ENCODE measurements around the gene USB1.
"Not testable (repeated sequence)": the region's sequence is repeated elsewhere in the genome, so short reads cannot be mapped to it uniquely, and the experiment has no call there.

Gene USB1

DNA sequence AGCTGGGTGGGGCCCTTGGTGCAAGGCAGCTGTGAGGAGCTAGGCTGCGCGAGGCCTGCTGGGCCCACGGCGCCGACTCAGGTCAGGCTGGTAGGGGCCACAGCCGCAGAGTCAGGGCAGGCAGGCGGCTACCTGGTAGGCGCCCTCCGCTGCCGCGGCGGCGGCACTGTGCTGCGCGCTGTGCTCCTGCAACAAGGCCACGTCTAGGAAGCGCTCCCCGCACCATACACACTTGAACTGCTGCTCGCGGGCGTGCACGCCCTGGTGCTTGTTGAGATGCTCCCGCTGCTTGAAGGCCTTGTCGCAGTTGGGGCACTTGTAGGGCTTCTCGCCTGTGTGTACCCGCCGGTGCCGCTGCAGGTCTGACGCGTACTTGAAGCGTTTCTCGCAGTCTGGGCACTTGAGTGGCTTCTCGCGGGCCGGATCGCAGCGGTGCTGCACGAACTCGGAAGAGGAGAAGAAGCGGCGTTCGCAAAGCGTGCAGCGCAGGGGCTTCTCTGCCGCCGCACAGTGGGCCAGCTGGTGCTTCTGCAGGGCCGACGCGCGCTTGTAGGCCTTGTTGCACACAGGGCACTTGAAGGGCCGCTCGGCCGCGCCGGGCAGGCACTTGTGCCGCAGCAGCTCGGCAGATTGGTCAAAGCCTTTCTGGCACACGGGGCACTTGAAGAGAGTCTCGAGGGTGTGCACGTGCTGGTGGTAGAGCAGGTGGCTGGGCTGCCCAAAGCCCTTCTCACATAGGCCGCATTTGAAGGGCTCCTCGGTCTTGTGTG lies 4.6 kb upstream of the USB1 start:
- DNase-seq: no peak

DNA sequence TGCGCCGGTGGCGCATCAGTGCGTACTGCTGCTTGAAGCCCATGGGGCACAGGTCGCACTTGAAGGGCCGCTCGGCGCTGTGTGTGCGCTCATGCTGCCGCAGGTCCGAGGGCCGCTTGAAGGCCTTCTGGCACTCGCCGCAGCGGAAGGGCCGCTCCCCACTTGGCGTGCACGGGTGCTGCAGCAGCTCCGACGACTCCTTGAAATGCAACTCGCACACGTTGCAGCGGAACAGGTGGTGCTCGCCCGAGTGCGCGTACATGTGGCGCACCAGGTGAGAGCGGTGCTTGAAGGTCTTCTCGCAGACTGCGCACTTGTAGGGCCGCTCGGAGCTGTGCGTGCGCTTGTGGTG lies 4.1 kb upstream of the USB1 start:
- no peak for DNase-seq

DNA sequence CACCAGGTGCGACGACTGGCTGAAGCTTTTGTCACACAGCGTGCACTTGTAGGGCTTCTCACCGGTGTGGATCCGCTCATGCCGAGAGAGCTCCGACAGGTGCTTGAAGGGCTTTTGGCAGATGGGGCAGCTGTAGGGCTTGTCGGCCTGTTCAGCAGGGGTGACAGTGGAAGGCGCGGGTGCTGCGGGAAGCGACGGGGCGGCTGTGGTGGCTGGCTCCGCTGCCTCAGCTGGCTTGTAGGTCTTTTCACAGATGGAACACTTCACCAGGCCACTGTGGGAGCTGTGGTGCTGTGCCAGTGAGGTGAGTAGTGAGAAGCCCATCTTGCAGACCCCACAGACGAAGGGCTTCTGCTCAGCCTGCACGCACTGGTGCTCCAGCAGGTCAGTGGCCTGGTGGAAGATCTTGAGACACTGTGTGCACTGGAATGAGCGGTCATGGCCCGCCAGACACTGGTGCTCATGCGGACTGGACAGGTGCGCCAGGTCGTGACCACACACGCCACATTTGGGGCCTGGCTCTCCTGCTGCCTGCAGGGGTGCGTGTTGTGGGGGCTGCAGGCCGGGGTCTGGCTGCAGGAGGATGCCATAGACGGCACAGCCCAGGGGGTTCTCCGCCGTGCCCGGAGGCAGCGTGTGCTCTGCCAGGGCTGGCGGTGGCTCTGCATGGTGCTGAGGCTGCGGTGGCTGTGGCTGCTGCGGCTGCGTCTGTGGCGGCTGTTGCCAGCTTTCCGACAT lies 3.5 kb upstream of the USB1 start:
- no peak for DNase-seq

DNA sequence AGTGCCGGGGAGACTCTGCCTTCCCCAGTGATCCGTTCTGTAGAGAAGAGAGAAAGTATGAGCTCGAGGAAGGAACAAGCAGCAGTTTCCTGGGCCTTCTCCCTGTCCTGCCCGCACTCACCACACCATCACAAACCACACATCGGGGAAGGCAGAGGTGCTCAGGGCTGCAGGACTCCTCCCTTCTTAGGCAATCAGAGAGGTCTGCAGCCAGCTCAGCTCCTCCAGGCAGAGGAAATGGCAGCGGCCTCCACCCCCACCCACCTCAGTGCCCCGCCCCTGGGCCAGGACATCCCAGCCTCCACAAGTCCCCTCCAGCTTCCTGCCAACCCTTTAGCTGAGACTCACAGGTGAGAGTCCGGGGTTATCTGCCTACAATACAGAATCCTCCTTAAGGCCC lies 2.7 kb upstream of the USB1 start:
- DNase-seq: peak in 1 of 2 donors; percentile 9

DNA sequence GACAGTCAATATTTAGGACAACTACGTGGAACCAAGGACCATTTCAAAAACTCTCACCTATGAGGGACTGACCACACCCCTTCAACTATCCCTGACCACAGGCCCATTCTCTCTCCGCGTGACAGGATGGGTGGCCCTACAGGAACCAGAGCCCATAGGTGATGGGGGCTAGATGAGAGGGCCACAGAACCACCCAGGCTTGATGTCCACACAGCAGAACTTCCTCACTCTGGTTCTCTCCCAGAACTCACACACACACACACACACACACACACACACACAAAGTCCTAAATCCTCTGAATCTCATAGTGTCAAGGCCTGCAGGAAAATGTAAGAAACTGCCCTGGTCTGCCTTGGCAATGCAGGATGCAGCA lies 2.2 kb upstream of the USB1 start:
- DNase-seq: no peak

DNA sequence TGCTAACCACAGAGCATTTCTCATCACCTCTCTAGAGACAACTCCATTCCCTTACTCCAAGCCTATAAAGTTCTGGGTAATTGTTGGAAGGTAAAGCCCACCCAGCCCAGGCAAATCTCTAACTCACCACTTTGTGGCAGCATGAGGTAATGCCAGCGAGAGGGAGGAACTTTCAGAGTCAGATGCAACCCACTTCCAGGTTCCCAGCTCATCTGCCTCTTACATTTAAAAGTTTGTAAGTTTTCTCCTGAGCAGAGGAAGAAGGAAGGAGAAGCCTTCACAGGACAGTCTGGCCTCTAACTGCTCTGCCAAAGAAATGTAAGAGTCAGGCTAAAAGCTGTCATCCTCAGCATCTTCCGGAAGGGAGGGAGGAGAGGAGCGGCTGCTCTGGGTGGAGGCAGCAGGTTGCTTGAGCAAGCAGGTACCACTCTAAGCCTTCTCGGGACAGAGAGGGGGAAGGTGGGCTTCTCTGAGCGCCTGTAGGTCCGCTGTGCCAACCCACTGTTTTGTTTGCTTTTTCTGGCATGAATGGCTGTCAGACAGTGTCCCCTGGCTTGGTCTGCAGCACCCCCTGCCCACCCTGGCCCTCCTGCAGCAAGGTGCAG lies 1.7 kb upstream of the USB1 start:
- DNase-seq: peak in 1 of 2 donors; percentile 17

DNA sequence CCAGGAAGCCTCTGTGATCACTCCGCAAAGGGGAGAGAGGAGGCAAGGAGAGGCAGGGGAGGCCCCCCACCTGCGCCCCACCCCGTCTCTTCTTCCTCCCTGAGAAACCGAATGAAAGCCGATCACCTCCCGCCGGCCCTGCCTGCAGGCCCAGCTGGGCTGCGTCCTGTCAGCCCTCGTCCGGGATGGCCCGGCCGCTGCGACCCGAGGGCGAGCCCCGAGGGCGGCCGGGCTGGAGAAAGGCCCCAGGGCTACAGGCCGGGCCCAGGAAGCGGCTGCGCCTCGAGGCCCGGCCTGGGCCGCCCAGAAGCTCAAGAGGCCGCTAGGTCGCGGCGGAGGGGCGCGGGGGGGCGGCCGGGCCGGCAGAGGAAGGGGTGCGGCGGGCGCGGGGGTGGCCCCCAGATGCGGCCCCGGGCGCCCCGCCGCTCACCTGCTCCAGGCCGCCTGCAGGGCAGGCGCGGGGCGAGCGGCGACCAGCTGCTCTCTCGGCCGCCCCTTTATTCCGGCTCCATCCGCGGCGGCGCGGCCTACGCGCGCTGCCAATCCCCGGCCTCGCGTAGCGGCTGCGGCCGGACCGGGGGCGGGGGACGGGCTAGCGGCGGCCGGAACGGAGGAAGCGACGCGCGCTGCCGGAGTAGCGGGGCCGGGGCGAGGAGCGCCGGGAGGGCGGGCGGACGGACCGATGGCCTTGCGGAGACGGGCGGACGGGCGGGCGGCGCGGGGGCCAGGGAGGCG lies 1.1 kb upstream of the USB1 start, which contains the start of gene ZNF319:
Gene ZNF319 (minus strand): TSS at position 702 of the 735 bp plus-strand sequence. CDS start 2,407 bp downstream, outside the sequence.
- DNase-seq: no peak

DNA sequence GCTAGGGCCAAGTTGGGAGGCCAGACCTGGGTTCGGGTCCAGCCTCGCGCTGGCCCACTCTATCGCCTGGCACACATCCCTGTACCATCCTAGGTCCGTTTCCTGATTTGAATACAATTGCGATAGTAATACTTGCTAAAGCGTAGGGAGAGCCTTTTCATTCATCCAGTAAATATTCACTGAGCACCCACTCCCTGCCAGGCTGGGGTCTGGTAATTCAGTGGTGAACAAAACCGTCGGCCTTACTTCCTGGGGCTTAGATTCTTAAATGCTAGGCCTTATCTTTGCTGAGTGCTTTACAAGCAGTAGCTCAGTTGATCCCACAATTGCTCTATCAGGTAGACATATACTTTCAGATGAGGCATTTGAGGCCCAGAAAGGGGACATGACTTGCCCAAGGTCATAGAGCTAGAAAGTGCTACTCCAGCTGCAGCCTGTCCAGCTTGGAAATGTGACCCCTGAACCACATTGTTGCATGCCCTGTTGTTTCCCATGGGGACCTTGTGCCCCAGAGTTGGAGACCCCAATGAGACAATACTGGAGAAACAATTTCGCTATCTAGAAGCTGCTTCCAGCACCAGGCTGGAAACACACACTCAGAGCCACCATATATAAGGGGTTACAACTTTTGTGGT lies 691 bp downstream of the USB1 start:
- DNase-seq: no peak

DNA sequence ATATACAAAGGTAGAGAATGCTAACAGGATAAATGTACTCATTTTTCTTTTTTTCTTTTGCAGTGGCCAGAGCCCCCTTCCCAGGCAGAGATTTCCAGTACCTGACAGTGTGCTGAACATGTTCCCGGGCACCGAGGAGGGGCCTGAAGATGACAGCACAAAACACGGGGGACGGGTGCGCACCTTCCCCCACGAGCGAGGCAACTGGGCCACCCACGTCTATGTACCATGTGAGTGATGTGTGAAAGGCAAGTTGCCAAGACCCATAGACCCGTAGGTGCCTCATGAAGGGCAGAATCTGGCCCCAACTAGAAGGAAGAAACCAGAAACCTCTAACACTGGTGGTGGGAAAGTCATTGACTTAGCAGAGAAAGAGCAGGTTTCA lies 1.2 kb downstream of the USB1 start:
- DNase-seq: no peak

DNA sequence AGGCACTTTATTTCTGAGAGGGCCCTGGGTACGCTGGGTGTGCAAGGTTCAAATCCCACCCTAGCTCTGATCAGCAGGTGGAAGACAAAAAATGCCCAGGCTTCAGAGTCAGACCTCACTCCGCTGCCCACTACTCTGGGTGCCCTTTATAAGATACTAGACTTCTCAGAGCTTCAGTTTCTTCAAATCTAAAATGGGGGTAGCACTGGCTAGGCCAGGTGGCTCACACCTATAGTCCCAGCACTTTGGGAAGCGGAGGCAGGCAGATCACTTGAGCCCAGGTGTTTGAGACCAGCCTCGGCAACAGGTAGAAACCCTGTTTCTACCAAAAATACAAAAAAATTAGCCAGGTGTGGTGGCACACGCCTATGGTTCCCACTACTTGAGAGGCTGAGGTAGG lies 1.7 kb downstream of the USB1 start:
- DNase-seq: no peak

DNA sequence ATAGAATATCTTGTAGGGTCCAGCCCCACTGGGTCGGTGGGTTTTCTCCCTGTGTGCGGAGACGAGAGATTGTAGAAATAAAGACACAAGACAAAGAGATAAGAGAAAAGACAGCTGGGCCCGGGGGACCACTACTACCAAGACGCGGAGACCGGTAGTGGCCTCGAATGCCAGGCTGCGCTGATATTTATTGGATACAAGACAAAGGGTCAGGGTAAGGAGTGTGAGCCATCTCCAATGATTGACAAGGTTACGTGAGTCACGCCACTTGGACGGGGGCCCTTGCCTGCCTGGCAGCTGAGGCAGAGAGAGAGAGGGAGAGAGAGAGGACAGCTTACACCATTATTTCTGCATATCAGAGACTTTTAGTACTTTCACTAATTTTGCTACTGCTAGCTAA lies 3.5 kb downstream of the USB1 start:
- not testable (repeated sequence) for DNase-seq

DNA sequence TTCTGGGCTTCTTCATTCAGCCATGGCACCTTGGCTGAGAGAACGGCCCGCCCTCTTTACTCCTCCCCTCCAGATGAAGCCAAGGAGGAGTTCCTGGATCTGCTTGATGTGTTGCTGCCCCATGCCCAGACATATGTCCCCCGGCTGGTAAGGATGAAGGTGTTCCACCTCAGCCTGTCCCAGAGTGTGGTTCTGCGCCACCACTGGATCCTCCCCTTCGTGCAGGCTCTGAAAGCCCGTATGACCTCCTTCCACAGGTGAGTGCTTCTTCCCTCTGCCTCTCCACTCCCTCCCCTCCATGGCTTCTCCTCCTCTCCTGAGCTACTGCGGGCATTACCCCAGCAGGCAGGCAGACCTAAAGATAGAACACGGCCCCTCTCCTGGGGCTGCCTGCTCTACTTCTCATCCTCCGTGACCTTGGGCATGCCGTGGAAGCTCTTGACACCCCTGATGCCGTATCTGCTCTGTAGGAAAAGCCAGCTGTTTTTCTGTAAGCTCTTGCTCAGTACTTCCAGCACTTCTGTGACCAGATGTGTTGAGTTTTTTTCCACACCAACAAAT lies 8.7 kb downstream of the USB1 start:
- DNase-seq: no peak

DNA sequence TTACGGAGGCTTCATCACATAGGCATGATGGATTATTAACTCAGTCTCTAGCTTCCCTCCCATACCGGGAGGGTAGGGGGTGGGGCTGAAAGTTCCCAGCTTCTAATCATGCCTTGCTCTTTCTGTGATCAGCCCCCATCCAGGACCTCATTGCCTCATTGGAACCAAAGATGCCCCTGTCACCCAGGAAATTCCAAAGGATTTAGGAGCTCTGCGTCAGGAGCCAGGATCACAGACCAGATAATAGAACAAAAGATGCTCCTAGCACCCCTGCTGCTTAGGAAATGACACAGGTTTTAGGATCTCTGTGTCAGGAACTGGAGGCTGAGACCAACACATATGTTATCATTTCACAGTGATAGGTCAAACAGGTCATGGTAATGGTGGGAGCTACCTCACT lies 9.7 kb downstream of the USB1 start:
- no peak for DNase-seq

DNA sequence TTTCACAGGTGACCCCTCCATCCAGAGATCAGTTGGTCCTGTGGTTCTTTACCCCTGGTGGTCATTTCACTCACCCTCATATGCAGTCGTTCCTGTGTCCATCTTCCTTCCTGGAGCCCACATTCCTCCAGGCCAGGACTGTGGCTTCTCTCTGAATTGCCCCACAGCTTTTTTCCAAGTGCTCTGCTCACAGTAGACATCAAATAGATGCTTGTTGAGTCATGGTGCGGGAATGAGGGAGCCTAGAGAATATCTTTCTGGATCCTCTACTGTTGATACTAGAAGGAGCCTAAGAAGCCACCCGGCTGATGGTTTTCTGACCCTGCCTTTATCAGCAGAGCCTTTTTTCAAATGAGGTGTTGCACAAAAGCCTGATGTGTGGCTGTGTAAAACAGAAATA lies 10.4 kb downstream of the USB1 start:
- DNase-seq: no peak

DNA sequence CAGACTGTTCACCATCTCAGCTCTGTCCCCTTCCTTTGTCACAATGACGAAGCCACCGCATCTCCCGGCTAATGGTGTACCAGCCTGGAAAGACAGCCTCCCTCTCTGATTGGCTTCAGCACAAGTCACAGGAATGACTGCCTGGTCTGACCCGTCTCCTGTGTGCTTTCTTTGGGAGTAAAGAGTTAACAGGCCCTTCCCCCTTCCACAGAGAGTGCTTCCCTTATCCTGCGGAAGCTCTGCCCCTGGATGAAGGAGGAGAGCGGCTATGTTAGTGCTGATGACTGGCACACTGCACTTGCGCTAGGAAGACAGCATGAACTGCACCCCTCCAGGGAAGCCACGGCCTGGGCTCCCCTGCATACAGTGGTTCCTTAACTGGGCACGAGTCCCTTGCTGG lies 11.3 kb downstream of the USB1 start:
- DNase-seq: no peak

DNA sequence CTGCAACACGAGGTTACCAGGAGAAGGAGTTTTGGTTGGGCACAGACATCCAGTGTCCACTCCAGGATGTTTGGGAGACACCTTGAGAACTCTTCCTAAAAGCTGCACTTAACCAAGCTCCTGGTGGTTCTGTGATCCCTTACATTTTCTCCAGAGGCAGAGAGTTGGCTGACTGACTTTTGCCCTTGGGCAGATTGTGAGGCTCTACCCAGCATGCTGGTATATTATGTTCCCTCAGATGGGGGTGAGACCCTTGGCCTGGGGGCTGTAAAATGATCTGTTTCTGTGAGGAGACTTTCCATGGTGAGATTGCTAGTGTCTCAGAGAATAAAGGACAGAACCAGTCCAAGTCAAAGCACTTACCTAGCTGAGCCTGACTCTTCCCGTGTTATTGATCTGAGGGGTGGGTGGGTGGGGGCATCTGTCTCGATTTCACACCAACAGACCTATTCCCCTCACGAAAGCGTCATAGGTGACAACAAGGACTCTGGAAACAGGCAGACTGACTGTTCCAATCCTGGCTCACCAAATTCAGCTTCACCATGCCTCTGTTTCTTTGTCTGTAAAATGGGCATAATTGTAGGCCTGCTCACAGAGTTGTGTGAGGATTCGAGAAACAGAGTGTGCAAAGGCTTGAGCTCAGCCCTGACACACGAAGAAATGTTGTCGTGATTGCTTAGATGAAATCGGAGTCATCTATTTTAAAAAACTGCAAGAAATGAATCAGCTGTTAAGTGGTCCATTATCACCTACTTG lies 12.2 kb downstream of the USB1 start:
- DNase-seq: no peak

DNA sequence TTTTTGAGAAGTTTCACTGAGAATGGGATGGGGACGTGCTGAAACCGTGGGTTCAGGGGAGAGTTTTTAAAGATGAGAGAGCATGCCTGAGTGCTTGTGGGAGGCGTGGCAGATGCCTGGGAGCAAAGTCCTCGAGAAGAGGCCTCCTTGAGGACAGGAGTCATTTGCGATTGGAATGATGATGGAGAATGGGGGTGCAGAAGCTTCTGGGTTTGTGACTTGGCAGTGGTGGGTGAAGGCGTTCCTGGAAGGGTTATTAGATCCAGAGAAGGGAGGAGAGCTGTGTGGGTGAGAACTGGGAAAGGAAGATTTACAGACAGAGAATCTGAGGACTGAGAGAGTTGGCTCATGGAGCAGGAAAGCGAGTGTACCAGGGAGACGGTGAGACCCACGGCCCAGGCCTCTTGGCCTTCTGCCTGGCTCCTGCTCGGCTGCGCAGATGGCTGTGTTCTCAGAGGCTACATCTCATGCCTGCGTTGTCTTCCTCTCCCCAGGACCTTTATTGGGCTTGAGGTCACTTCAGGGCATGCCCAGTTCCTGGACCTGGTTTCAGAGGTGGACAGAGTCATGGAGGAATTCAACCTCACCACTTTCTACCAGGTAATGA lies 15.7 kb downstream of the USB1 start:
- DNase-seq: no peak

DNA sequence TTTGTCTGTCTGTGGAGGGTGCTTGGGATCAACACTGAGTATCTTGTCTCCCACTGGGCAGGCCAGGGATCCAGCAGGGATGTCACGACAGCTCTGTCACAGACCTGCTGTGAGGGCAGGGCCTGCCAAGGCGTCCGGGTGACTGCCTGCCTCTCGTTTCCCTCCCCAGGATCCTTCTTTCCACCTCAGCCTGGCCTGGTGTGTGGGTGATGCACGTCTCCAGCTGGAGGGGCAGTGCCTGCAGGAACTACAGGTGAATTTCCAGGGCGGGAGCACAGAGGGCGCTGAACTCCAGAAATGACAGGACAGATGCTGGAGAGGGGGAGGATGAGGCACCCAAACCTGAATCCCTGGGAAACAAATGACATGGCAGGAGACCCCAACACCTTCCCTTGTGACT lies 17.6 kb downstream of the USB1 start:
- no peak for DNase-seq

DNA sequence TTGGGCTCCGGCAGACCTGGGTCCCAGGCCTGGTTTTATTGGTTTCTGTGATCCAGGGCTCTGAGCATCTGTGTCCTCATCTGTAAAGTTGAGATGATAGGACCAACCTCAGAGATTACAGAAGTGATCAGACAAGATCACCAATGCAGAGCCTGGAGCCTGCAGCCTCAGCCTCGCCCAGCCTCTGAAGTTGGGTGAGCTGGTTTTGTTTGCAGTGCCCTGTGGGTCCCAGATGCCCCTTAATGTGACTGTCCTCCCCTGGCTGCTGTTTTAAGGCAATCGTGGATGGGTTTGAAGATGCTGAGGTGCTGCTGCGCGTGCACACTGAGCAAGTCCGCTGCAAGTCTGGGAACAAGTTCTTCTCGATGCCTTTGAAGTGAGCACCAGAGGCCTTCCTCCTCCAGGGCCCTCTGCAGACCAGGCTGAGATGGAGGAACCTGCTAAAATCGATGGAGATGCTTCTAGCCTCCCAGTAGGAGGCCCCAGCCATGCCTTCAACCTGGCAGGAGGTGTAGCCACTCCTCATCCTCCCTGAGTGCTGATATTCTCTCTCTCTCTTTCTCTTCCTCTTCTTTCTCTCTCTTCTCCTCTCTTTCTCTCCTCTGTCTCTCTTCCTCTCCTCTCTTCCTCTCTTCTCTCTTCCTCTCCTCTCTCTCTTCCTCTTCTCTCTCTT lies 18.8 kb downstream of the USB1 start:
- no peak for DNase-seq

DNA sequence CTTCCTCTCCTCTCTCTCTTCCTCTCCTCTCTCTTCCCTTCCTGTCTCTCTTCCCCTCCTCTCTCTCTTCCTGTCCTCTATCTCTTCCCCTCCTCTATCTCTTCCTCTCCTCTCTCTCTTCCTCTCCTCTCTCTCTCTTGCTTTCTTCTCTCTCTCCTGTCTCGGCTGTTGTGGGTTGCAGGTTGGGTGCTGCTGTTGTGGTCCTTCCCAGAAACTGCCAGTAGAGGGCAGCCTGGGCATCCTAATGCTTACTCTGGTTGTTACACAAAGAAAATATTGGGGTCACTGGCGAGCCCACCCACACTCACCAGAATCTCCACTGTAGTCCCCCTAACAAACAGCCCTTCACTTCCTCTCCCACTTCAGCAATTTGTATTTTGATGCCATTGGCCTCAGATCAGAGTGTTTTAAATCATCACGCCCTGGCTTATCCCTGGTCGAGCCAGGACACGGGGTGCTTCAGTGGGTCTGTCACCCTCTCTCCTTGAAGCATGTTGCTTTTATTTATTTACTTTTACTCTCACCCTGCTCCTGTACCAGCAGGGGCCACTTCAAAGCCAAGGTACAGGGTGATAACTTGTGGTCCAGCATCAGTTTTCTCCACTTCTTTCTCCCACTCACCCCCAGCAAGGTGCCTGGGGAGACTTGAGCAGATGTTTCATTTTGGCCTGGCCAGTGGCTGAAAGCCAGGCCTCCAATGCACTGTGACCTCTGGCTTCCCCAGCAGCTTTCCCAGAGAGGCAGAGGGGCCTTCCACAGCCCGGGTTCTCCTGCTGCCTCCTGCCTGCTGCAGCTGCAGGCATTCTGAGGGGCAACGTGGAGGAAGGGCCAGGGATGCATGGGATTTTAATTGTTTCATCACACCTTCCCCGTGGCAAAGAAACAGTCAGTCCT lies 19.7 kb downstream of the USB1 start:
- peak in 1 of 2 donors; percentile 21 for DNase-seq
